WERI-Rb-1 (cell line): ENCODE results near the gene BRD8.

Experiments
- DNase-seq: peaks from one replicate; pipeline ENCODE4 v3.0.0-alpha.2; 2020
- H3K27ac ChIP-seq: fragments of 250-450 bp; sonication (Bioruptor Pico); 2 replicates; pipeline ENCODE4 v1.5.1; 2020; ENCODE audit warnings: mild to moderate bottlenecking, moderate library complexity
- H3K27me3 ChIP-seq: fragments of 250-450 bp; sonication (Bioruptor Pico); 2 replicates; pipeline ENCODE4 v1.5.1; 2021; ENCODE audit warnings: mild to moderate bottlenecking, low read depth, moderate library complexity; ENCODE audit not compliant: insufficient read depth, severe bottlenecking
- H3K36me3 ChIP-seq: fragments of 250-450 bp; sonication (Bioruptor Pico); 2 replicates; pipeline ENCODE4 v1.5.1; 2020; ENCODE audit warnings: mild to moderate bottlenecking, moderate library complexity
- H3K4me3 ChIP-seq: 2 replicates; pipeline ENCODE4 v1.5.1; 2011; ENCODE audit warnings: low read depth, mild to moderate bottlenecking, control low read depth, low read length
- H3K9me3 ChIP-seq: fragments of 250-450 bp; sonication (Bioruptor Pico); 2 replicates; pipeline ENCODE4 v1.5.1; 2021; ENCODE audit warnings: mild to moderate bottlenecking, moderate library complexity; ENCODE audit not compliant: severe bottlenecking
- CTCF ChIP-seq: IDR thresholded peaks from 2 replicates; pipeline ENCODE4 v1.5.1; 2011; ENCODE audit warnings: low read depth, mild to moderate bottlenecking, control low read depth, inconsistent platforms, low read length

Gene BRD8

GRCh38 chr5:138115254-138115653 lies 63.2 kb downstream of the BRD8 start:
- H3K36me3 ChIP-seq: no peaks in the 10 kb centered on the region
- no peaks in the 10 kb centered on the region for H3K27me3 ChIP-seq
- TF ChIP-seq CTCF: no peak
- DNase-seq: no peak
- no peak overlapping the region for H3K27ac ChIP-seq
- H3K4me3 ChIP-seq: no peak overlapping the region
- no peaks in the 10 kb centered on the region for H3K9me3 ChIP-seq

- no peak for DNase-seq
- no peaks in the 10 kb centered on the region for H3K27me3 ChIP-seq
- no peaks in the 10 kb centered on the region for H3K9me3 ChIP-seq
- no peak for TF ChIP-seq CTCF
- no peak overlapping the region for H3K27ac ChIP-seq
- no peaks in the 10 kb centered on the region for H3K36me3 ChIP-seq
- H3K4me3 ChIP-seq: no peak overlapping the region
Observed at GRCh38 chr5:138111937-138112336, 66.5 kb downstream of the BRD8 start.

GRCh38 chr5:138111181-138111580 lies 67.2 kb downstream of the BRD8 start:
- DNase-seq: no peak
- H3K9me3 ChIP-seq: no peaks in the 10 kb centered on the region
- no peak for TF ChIP-seq CTCF
- H3K4me3 ChIP-seq: no peak overlapping the region
- no peaks in the 10 kb centered on the region for H3K27me3 ChIP-seq
- H3K27ac ChIP-seq: no peak overlapping the region
- H3K36me3 ChIP-seq: no peaks in the 10 kb centered on the region

- Histone ChIP-seq H3K27ac (no peak overlapping the region), H3K27me3 (no peaks in the 10 kb centered on the region), H3K36me3 (no peaks in the 10 kb centered on the region), H3K4me3 (no peak overlapping the region), H3K9me3 (no peaks in the 10 kb centered on the region)
- TF ChIP-seq CTCF: no peak
- no peak for DNase-seq
Observed at GRCh38 chr5:138110266-138110963, 68.0 kb downstream of the BRD8 start.

GRCh38 chr5:138109463-138110265 lies 68.8 kb downstream of the BRD8 start:
- no peak for TF ChIP-seq CTCF
- Histone ChIP-seq H3K9me3 (no peaks in the 10 kb centered on the region), H3K36me3 (no peaks in the 10 kb centered on the region), H3K27ac (no peak overlapping the region), H3K27me3 (no peaks in the 10 kb centered on the region), H3K4me3 (no peak overlapping the region)
- no peak for DNase-seq

GRCh38 chr5:138107213-138107612 lies 71.2 kb downstream of the BRD8 start:
- H3K27ac ChIP-seq: no peak overlapping the region
- DNase-seq: no peak

More at GRCh38 chr5:138107213-138107612, 71.2 kb downstream of the BRD8 start:
- no peaks in the 10 kb centered on the region for H3K9me3 ChIP-seq
- no peak for TF ChIP-seq CTCF
- H3K27me3 ChIP-seq: no peaks in the 10 kb centered on the region
- no peak overlapping the region for H3K4me3 ChIP-seq
- H3K36me3 ChIP-seq: no peaks in the 10 kb centered on the region
